ENCODE data around the gene AQP5.

GRCh38 chr12:50014342-50014741 is 52.7 kb downstream of the AQP5 start:
- TF ChIP-seq POLR2A (IDR thresholded peaks at IDR 0.05): no peak
- TF ChIP-seq CTCF (IDR thresholded peaks at IDR 0.05): no peak
